GM04503 (cell line): Measurements from ENCODE around the gene PARP6.
"Not testable (repeated sequence)": the region's sequence is repeated elsewhere in the genome, so short reads cannot be mapped to it uniquely, and the experiment has no call there.

ENCODE experiments used
- DNase-seq: peaks from one replicate; pipeline ENCODE4 v3.0.0-alpha.2; 2012; ENCODE audit warnings: low read depth

Gene PARP6

DNA sequence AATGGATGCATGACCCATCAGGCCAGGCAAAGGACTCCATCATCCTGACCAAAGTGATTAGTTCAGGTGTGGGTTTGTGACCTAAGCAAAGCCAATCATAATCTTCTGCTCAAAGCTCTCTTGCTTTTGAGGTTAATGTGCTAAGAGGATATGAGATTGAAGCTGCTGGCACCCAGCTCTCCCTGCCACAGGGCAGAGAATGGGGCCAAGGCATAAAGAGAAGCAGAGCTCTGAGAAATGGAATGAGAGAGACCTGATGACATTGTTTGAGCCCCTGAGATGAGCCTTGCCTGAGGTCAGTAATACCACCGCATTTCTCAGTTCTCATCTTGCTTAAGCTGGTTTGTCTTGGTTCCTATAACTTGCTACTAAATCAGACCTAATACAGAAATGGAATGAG, 6.4 kb upstream of the PARP6 start:
- DNase-seq: no peak

DNA sequence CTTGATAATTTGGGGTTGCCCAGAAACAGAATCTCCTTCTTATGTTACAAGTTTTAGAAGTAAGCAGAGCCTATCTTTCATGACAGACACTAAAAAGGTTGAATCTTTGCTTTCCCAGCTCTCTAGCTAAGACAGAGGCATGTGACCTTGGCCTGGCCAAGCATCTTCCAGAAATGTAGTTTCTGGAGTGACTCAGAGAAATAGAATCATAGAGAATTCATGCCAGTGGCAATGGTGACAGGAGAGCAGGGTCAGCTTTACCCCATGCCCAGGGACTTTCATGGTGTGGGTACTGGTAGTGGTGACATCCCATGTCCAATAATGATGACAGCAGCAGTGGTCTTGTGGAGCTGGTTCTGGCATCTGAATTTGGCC, 4.0 kb upstream of the PARP6 start:
- no peak for DNase-seq

DNA sequence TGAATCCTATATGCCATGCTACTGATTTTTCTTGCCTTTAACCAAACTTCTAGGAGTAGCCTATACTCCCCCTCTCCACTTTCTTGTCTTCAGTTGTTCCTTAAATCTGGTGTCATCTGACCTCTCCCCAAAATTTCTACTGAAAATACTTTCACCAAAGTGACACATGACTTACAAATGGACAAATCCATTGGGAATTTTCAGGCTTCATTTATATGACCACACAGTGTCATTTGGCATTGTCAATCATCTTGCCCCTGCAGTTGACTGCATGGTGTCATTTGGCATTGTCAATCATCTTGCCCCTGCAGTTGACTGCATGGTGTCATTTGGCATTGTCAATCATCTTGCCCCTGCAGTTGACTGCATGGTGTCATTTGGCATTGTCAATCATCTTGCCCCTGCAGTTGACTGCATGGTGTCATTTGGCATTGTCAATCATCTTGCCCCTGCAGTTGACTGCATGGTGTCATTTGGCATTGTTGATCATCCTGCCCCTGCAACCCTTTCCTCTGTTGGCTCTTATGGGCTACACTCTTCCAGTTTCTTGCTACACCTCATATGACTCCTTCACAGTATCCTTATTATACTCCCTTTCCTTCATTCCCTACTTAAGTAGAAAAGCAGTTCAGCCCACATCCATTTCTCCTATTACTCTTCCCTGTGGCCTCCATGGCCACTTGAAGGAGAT, 3.4 kb upstream of the PARP6 start:
- DNase-seq: not testable (repeated sequence)

DNA sequence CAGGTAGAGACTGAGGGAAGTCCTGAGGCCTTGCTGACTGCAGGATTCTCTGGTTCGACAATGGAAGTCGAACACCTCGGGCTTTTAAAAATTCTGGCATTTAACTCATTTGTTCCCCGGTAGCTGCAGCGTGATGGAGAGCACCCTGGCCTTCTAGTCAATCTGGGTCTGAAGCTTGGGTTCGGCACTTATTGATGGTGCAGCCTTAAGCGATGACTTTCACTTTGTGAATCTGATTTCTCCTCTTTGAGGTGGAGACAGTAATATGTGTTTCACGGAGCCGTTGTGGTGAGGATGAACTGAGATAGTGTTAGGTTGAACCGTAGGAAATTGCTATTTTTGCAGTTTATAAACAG, 621 bp upstream of the PARP6 start:
- DNase-seq: no peak

DNA sequence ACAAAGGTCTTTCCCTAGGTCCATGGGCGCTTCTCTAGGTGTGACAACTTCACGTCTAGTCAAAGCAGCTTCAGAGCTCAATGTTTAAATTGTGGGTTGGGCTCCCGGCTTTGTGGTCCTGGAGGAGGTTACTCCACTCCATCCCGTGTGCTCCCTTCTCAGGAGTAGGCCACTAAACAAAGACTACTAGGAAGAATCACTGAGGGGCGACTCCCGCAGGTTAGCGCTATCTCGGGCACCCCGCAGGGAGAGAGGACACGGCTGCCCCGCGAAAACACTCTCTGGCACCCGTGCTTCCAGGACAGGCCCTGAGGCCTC, 500 bp downstream of the PARP6 start:
- no peak for DNase-seq

DNA sequence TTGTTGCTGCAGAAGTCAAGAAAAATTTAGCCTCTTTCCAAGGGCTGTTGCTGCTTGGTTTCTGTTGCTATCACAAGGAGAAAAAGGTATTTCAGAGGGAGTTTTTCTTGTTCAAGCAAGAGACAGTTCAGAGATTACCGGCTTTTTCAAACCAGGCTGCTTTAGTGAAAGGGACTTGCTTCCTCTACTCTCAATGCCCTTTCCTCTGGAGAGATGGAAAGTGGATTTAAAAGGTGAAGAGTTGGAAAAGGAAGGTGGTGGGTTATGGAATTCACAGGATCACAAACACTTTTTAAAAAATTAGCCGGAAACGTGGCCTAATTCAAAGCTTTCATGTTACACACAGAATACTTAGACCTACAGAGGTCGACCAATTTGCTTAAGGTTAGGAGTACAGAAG, 1.1 kb downstream of the PARP6 start:
- no peak for DNase-seq

DNA sequence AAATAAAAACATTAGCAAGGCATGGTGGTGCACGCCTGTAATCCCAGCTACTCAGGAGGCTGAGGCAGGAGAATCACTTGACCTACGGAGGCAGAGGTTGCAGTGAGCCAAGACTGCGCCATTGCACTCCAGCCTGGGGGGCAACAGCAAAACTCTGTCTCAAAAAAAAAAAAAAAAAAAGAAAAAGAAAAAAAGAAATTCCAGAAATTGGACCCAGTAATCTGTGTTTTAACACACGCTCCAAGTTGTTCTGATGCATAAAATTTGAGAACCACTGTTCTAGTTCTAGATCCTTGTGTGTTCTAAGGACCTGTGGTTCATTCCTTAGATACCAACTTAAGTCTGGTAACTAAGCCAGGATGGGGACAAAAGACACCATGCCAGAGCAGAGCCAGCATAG, 2.6 kb downstream of the PARP6 start:
- DNase-seq: no peak

DNA sequence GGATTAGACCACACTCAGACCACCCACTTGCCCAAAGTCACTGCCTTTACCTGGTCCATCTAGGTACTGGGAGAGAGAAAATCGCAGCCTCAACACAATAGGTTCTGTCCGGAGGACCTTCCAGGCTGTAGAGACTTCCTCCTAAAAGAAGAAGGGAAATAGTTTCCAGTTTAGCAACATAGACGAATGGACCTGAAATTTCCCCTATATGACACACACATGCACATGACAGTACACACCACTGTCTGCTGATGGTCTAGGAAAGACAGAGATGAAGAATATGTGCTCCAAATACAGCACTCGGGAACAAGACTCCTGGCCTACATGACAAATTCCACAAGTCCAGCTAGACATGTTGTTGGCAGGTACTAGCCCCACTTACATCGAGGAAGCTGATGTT, 7.3 kb downstream of the PARP6 start:
- DNase-seq: no peak

DNA sequence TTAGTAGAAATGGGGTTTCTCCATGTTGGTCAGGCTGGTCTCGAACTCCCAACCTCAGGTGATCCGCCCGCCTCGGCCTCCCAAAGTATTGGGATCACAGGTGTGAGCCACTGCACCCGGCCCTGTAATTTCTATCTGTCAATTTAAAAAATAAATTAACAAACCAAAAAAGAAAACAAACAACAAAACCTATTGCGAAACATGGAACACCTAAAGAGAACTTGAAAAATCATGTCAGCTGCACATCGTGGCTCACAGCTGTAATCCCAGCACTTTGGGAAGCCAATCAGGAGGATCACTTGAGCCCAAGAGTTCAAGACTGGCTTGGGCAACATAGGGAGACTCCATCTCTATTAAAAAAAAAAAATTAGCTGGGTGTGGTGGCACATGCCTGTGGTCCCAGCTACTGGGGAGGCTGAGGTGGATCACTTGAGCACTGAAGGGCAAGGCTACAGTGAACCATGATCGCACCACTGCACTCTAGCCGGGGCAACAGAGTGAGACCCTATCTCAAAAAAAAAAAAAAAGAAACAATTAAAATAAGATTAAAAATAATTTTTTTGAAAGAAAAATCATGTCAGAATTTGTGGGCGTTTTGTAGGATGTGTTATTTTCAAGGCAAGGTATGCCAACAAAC, 19.6 kb downstream of the PARP6 start:
- no peak for DNase-seq

DNA sequence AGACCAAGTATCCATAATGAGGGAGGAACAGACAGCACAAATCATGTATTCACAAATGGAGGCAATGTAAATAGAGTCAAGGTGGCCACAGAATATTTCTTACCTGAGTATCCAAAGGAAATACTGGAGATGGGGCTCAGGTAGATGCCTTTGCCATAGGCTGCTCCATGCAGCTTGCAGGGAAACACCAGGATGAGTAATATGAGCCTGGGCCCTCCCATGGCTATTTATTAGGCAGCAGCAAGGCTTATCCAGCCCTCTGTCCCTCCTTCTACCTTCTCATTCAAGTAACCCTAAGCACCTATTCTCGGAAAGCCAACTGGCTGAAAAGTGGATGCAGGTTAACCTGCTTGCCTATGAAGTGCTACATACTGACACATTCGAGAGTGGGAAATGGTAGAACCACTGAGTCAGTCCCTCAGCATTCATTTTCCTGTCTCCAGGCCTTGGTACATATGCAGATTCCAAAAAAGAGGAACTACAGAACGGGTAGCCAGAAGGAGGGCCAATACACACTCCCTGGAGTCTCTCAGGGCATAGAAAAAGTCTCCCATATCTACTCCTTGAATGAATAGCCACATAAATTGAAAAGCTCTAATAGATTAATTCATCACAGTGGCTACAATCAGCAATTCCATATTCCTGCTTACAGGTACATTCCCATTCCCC, 23.1 kb downstream of the PARP6 start:
- DNase-seq: no peak

DNA sequence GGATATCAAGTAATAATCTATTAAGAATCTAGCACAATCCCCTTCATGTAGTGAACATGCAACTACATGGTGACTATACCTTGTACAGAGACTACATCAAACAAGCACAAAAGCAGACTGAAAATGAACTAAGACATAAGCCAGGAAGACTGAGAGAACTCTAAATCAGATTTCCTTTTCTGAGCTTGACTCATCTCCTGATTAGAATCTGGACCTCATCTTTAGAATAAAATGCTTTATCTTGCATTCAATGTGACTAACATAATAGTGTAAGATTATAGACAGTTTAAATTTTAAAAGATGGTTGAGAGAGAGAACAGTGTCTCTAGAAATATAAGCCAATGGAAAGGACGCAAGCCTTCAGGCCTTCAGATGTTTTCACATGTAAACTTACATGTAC, 23.8 kb downstream of the PARP6 start:
- DNase-seq: no peak

DNA sequence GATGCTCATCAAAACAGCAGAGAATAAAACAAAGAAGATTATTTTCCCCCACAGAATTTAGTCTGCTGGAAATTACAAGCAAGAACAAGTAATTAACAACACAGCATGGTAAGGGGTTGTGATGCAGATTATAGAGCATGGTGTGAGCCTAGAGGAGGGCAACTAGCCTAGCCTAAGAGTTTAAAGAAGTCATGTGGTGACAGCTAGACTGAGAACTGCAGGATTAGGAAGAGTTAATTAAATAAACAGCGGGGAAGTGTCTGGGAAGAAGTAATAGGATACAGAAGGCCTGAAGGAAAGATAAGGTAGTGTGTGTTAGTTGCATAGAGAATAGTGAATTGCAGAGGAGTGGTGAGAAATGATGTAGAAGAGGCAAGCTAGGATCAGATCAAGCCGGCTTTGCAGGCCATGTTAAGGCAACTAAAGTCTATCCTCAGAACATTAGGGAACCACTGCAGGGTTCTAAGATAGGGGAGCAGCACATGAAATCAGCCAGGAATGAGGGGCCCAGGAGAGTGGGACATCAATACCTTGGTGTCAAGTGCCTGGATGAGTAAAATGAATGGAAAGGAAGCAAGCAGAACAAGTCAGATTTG, 29.5 kb downstream of the PARP6 start:
- DNase-seq: no peak

DNA sequence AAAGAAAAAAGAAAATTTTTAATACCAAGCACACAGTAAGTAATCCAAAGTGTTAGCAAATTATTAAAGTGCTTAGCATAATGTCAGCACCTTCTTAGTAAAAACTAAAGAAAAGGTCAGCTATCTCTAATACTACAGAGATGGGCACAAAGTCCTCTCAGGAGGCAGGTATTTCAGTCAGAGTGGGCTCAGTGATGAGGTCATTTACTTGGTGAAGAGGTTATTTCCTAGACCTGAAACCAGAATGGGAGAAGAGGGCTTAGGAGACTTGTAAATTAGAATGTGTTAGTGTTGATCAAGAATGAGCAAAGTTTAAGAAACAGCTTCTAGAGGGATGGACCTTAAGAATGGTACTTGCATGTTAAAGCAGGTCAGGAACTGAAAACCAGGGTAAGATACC, 32.7 kb downstream of the PARP6 start:
- DNase-seq: no peak

DNA sequence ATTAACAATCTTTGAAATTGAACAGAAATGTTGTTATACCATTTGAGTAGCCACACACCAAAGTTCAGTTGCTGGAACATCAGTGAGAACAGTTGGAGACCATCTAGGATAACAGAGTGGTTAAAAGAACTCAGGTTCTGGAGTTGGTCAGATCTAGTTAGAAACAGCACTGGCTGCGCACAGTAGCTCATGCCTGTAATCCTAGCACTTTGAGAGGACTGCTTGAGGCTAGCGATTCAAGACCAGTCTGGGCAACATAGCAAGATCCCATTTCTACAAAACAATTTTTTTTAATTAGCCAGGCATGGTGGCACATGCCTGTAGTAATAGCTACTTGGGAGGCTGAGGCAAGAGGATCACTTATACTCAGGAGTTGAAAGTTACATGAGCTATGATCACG, 33.8 kb downstream of the PARP6 start:
- DNase-seq: no peak

DNA sequence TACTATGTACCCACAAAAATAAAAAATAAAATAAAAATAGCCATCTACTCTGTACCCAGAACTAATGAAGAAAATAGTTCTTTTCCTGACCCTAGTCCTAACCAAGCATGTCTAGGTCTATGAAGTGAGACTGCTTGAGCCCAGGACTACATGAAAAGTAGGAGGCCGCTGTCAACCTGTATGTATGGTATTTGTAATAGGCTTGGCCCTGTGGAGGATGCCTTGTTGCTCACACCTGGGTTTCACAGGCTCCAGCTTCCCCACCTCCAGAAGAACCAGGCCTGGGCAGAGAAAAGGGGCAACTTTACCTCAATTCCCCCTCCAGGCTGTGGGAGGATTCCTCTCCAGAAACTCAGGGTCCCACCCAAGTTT, 34.5 kb downstream of the PARP6 start:
- no peak for DNase-seq

DNA sequence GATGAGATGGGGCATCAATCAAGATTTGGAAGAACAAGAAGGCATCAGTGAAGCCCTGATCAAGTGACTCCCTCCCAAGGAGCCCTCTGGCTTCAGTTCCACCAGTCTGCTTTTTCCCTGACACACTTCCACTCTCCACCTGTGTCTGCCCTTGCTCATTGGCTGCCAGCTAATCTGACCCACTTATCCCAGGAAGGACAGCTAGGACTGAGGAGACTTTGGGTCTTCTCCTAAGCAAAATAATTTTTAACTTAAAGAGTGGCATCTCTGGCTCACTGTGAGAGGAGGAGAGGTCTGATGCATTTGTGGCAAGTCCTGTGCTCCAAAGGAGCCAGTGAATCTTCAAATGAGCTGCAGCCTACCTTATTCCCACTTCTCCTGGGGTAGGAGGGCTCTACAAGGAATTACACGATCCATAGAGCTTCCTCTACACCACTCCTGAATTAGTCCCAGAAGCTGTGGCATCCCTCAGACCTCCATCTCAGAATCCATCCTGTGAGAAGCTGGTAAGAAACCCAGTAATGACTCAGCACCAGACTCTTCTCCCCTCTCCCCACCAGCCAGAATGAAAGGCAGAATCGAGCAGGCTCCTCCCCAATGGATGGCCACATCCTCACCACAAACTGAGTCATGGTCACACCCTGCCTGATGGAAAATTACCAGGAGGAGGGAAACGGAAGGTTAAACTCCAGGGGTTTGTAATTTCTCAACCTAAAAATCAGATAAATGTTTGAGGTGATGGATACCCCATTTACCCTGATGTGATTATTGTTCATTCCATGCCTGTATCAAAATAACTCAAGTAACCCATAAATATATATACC, 35.1 kb downstream of the PARP6 start:
- DNase-seq: peak; percentile 93

DNA sequence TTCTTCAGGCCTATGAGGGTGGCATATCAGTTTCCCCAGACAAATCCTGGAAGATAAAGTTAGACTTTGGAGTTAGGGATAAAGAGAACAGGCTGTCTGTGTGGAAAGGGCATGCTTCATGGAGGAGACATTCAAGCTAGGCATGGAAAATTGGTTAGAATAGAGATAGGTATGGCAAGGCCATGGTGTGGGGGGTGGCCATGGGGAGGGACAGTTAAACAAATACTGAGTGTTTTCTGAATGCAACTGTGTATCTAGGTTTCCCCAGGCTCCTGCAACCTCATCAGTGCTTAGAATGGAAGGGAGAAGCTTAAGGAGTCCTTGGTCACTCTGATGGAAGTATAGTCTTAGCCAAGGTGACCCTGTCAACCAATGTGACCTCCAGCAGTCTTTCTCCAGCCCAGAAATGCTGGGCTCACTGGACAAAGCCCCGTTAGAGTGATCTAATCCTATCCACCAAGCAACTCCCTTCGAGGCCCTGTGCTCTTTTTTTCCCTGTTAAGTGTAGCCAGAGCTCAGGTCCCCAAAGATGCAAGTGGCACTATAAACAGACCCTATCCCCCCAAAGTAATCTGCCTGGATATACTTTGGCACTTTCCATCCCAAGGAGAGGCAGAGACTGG, 35.9 kb downstream of the PARP6 start:
- no peak for DNase-seq

DNA sequence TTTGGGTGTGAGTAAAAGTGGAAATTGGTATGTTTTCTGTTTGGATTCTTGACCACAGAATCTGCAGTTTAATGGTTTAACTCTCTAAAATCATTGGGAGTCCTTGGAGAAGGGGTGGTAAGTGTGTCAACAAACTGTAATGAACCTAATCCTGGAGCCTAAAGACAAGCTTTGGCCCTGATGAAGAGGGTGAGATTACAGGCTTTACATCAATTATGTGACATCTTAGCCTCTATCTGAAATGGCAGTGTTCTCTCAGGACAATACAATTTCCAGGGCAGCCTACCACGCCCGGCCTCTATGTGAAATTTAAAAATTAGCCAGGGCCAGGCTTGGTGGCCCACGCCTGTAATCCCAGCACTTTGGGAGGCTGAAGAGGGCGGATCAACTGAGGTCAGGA, 37.1 kb downstream of the PARP6 start:
- DNase-seq: no peak

DNA sequence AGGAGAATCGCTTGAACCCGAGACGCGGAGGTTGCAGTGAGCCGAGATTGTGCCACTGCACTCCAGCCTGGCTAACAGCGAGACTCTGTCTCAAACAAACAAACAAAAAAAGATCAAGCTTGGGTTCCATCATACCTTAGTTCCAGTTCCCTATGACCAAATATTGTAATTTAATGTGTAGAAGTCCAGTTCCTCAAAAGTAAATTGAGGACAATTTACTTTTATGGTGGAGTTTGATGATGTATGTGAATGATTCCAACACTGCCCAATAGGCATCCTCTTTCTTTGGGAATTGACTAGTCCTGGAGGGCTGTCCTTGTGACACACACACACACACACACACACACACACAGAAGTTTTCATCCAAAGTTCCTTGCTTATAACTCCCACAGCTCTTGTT, 38.6 kb downstream of the PARP6 start:
- no peak for DNase-seq

DNA sequence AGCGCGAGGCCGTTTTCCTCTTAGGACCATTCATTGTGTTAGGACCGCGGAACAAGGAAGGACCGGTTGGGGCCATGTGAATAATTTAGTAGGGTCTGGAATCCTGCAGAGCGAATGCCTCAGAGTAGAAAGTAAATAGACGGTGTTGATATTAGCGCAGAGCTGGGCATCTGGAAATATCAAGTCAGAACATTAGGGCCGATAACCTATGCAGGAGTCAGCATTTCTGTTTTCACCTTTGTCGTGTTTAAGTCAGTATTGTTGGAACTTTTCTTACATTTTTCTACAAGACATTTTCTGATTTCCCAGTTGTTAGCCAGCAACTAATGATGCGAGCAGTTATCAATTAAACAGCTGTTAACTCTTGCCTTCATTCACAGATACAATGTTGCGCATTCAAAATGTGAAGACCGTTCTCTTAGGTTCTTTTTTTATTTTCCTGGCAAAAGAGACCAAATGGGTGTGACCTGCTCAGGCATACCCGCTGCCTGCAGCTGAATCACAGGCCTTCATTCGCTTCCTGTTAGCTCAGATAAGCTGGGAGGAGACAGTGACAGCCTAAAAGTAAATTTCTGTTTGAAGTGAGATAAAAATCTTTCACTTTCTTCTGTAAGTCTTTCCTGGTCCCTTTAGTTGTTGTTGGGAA, 40.4 kb downstream of the PARP6 start:
- peak; percentile 55 for DNase-seq

DNA sequence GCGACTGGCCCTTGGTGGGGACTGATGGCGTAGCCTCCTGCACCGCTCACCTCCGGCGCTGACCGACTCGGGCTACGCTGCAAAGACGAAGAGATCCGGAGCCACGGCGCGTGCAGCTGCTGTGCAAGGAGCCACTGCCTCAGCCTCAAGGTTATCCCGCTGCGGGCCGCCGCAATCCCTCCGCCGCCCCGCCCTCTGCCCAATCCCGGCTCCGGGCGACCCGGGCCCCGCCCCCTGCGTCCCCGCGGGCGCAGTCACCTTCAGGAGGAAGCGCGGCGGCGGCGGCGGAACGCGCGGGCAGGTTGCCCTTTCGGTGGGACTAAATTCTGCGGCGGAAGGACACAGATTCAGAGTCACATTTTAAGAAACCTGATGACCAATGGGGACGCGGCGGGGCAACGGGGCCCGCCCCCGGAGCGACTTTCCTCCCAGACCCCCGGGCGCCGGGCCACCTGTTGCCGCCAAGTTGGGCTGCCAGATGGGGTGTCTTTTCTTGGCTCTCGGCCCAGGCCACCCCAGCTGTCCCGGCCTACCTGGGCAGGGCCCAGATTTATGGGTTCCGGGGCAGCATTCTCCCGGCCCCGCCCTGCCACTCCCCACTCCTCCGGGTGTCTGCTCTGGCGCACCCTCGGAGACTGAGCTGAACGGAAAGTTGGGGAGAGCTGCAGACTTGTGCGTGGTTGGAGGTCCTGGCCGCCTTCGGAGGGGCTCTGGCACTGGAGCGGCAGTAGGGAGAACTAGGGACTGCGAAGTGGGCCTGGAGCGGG, 41.1 kb downstream of the PARP6 start, which contains the start of gene PKM:
Gene PKM, minus strand, starts transcription at position 125 of the 767 bp plus-strand sequence. CDS start 12,093 bp downstream, outside the sequence.
- peak; percentile 90 for DNase-seq
